T-helper 9 cell (primary cell): ENCODE data around the gene MS4A4E.
"Not testable (repeated sequence)": the region's sequence is repeated elsewhere in the genome, so short reads cannot be mapped to it uniquely, and the experiment has no call there.

Source experiments
- DNase-seq: peaks from one replicate; pipeline ENCODE4 v3.0.0-alpha.2; 2020
- total RNA-seq, 2 donors: gene quantifications; one replicate each; lab custom pipeline; 2026; lab: John Stamatoyannopoulos, UW

MS4A4E gene
- total RNA-seq = 0 reads per million in 2 donors

DNA sequence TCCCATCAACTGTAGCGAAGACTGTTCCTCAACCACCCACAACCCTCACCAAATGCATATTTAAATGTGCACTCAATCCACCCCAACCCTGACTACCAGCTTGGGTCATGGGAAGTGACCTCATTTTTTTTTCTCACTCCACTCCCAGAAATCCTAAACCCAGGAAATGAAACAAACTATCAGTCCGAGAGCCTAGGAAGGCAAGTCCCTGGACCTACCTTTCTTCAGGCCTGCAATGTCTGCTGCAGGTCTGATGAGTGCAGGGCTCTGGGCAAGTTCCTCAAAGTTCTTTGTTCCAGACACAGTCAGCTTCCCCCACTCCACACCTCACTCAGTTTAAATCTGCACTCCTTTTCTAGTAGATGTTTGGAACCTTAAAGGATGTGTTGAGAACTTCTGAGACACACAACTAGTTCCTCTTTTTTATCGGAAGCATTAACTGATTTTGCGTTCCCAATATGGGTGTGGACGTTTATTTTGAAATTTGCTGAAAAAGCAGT lies at the start of gene MS4A4E:
Gene MS4A4E (minus strand): TSS at position 398 of the 500 bp plus-strand sequence. CDS start 13,082 bp downstream, outside the sequence.
- no peak for DNase-seq

DNA sequence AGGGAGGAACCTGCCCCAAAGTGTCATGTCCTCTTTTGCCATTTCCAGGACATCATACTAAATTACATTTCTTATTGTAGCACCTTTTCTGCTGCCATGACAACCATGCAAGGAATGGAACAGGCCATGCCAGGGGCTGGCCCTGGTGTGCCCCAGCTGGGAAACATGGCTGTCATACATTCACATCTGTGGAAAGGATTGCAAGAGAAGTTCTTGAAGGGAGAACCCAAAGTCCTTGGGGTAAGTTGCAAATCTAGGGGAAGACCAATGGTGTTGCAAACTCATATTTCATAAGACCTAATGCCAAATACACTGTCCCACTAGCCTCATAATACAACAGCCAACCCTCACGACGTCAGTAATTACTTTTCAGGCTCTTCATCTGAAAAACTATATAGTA lies 49.2 kb upstream of the MS4A4E start:
- DNase-seq = no peak

DNA sequence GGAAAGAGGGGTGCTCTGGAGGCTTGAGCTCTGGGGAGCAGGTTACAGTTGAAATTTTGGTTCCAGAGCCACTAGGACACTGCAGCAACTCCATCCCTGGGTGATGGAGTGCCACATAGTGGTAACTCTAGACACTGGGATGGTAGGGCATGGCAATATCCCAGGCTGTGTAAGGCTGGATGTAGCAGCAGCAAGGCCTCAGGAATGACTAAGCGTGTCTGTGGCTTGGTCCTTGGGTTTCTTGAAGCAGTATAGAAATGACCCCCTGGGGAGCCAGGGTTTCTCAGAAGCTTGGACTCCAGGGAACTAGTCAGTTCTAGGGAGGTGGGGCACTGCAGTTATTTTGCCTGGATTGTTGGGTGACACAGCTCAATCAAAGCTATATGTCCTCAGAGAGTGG lies 45.6 kb upstream of the MS4A4E start:
- no peak for DNase-seq

DNA sequence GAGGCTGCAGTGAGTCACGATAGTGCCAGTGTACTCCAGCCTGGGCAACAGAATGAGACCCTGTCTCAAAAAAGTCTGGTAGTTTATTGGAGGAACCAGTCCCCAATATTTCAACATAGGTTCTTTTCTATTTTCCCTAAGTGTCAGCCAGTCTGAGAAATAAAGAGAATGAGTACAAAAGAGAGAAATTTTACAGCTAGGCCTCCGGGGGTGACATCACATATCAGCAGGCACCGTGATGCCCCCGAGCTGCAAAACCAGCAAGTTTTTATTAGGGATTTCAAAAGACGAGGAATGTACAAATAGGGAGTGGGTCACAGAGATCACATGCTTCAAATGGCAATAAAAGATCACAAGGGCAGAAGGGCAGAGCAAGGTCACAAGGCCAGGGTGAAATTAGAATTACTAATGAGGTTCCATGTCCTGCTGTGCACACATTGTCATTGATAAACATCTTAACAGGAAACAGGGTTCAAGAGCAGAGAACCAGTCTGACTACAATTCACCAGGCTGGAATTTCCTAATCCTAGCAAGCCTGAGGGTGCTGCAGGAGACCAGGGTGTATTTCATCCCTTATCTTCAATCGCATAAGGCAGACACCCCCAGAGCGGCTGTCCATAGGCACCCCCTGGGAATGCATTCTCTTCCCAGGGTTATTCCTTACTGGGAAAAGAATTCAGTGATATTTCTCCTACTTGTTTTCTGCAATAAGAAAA lies 42.6 kb upstream of the MS4A4E start:
- DNase-seq = not testable (repeated sequence)

DNA sequence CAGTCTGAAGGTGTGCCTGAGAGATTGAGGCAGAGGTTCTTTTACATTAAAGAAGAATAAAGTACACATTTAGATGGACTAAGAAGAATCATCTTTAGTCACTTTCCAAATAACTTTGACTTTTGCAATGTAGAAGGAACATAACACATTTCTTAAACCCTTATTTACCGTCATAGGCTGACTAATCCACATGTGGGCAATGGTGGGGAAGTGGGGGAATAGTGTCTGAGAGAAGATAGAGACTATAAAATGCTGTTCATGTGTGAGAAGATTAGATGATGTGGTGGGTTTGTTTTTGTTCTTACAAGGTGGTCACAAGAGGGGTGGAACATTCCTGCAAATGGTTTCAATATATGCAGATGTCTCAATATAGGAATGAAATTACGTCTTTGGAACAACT lies 39.3 kb upstream of the MS4A4E start:
- no peak for DNase-seq

DNA sequence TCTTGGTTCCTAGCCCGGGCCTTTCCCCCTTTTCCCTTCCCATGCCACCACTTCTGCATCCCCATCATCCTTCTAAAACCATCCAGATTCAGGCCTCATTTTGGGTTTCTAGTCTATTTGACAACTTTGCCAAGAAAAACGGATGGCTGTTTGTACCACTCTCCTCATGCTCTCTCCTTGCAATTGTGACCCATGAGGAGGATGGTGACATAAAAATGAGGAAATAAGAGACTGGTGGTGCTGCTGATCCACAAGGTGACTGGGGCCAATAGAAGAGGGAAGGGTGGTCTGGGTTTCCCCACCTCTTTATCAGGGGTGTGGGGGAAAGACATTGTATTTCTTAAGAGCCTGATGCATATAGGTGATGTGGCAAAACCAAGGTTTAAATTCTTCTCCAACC lies 38.5 kb upstream of the MS4A4E start:
- no peak for DNase-seq

DNA sequence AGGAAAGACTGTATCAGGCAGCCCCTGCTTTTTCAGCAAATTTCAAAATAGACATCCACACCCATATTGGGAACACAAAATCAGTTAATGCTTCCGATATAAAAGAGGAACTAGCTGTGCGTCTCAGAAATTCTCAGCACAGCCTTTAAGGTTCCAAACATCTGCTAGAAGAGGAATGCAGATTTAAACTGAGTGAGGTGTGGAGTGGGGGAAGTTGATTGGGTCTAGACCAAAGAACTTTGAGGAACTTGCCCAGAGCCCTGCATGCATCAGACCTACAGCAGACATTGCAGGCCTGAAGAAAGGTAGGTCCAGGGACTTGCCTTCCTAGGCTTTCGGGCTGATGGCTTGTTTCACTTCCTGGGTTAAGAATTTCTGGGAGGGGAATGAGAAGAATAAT lies 37.5 kb upstream of the MS4A4E start, which contains the start of gene MS4A4A:
Gene MS4A4A (plus strand): TSS at position 255 of the 400 bp plus-strand sequence. CDS start 10 bp downstream, at position 265.
- no peak for DNase-seq

DNA sequence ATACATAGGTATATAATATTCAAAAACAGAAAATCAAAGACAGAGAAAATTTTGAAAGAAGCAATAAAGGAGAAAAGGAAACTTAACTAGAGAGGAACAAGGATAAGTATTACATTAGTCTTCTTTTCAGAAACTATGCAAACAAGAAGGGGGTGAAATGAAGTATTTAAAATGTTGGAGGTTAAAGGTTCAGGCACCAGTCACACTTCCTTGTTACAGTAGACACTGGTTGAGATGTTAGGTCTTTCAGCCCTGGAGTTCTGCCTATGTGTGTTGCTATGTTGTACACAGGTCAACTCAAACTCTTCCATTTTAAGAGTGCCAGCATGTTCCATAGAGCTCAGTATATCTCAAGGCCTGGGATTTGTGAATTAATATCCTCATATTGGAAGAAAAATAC lies 31.5 kb upstream of the MS4A4E start:
- no peak for DNase-seq

DNA sequence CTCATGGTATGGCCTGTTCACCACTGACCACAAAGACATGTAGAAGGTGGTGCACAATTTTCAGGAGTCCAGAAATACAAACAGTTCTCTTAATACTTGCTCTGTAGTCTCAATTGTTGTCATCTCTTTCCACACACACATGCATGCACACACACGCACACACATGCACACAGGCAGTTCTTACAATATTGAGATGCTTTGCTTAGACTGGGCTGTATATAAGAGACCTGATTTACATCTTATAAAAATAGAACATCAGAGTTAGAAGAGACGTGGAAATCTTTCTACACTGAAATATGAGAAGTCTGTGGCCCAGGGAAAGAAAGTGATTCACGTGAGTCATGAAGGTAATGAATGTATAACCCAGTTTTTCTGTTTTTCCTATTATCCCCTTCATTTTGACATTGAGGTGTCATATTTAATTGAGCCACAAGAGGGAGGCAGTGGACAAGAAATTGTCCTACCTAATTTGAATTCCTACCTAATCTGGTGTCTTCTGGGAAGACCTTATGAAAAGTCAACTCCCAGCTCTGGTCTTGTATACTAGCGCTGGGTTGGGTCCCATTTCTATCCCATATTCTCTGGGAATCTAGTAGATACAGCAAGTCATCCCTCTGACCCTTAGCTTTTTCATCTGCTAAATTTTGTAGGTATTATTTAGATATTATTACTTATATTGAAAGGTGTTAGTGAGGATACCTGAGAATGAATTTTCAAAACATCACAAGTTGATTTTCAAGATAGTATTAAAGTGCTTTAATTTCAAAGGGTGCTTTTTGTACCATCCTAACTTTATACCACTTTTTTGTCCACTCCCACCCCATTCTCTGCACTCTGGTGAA lies 22.7 kb upstream of the MS4A4E start:
- no peak for DNase-seq

DNA sequence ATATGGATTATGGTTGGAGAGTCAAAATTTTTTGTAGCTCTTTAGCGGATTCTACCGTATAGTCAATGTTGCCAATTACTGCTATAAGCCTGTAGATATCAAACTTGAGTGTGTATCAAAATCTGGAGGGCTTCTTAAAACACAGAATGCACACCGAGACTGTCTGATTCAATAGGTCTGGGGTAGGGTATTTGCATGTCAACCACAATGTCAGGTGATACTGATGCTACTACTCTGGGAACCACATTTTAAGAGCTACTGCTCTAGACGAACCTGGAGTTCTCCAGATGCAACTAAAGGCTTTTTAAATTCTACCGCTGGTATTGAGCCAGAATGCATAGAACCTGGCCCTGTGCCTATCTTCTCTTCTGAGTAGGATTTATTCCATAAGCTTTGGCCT lies 21.7 kb upstream of the MS4A4E start:
- no peak for DNase-seq

DNA sequence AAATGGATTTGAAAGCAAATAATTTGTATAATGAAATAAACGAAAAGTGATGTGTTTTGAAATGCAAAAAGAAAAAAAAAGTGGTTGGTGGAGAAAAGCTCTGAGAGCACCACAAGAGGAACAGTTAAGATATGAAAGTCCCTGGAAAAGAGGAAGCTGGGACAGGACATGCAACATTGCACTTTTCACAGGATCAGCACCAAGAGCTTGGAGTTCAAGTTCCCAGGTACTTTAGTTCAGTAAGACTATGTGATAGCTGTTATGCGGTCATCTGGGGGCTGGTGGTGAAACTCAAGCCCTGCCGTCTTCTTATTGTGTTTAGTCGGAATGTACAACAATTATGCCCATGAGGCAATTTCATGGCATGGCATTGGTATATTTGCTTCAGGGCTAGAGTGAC lies 20.5 kb upstream of the MS4A4E start:
- DNase-seq = no peak

DNA sequence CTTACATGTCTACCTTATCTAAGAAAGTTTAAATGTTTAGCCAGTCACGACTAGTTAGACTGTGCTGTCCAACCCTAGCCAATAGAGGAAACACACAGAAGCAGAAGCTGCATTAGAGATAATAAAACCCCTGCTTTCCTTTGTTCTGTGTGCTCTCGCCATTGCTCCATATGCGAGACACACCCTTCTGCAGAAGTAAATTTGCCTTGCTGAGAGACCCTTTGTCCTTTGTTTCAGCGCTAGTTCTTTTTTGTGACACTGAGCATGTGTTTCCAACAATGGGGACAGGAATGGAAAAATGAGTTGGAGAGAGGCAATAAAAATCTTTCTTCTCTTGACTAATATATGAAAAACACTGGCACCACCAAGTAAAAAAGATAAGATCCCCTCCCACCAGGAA lies 18.1 kb upstream of the MS4A4E start:
- DNase-seq = no peak

DNA sequence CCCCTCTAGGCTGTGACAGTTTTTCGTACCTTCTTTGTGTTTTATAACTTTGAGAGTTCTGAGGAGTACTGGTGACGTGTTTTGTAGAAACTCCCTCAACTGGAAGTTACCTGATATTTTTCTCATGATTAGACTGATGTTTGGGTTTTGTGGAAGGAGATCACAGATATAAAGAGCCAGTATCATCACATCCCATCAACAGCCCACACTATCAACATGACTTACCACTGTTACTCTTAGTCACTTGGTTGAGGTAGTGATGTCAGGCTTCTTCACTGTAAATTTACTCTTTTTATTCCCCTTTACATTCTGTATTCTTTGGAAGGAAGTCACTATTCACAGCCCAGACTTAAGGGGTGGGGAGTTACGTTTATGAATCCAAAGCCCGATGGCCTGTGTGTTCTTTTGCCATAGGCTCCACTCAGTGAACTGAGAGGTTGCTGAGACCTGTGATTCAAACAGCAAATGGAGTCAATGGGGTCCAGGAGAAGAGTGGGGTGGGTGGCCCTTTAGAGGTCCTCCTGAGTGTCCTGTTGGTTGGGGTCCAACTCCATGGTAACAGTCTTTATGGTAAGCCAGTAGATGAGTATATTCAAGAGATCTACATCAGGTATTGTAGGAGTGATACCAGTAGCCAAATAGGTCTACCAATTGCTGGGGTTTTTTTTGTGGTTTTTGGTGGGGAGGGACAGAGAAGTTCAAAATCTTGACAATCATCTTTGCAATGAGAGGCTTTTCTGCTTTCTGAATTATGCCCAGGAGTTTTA lies 15.2 kb upstream of the MS4A4E start:
- DNase-seq = no peak

DNA sequence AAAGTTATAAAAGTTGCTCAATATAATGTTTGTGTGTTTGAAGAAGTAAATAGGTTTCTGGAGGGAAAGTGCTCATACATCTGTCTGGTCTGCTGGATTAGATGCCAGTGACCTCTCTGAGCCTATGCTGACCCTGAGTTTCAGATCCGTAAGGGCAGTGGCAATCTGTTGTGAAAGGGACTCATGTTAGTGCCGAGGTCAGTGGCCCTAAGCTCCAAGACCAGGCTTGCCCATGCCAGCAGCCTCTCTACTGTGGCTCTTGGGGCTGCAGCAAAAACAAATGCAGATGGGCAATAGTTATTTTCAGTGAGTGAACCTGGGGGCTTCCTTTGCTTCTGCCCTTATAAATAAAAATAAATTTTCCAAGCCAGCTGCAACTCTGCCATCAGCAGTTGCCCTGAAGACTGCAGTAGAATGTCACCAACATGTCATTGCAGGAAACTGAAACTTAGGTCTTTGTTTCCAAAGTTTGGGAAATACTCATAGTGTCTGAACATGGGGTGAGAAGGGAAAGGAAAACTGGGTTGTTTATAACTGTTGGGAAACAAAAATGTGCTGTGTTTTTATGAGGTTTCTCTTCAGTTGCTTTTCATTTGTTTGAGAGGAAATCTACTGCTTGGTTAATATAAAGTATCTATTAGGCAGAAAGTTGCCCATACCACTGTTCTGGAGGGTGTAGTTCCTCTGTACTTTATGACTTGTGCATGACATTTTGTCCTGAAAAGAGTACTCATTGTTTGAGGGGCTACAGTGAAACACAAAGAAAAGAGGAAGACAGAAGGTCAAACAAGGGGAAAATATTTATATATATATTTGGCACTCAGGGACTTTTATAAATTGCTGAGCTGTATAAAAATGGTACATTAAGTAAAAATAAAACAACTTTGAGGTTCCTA lies 9.5 kb upstream of the MS4A4E start:
- no peak for DNase-seq

DNA sequence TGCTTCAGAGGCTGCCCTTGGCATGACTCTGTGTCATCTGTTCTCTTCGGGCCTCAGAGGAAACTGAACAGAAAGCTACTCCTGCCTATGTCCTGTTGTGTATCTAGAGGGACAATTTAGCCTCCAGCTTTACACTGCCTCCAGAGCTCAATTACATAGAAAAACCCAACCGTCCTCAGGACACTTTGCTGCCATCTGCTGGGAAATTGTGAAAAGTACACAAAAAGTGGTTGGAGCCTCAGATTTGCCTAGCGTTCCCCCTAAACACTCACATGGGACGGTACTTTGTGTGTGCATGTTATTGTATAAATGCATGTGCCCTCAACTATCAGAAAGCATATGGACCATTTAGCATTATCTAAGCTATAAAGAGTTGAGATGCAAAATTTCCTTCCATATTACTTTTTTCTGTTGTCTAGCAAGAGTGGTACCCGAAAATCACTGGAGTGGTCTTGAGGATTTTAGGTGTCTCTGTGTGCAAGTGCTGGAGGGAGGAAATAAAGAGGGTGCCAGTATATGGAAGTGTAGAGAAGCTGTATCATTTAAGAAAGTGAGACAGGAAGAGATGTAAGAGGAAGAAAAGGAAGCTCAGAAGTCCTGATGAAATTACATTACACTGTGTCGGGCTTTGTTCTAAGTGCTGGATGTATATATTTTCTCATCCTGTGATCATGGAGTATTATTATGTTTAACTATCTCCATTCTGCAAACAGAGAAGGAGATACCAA lies 8.7 kb upstream of the MS4A4E start:
- no peak for DNase-seq

DNA sequence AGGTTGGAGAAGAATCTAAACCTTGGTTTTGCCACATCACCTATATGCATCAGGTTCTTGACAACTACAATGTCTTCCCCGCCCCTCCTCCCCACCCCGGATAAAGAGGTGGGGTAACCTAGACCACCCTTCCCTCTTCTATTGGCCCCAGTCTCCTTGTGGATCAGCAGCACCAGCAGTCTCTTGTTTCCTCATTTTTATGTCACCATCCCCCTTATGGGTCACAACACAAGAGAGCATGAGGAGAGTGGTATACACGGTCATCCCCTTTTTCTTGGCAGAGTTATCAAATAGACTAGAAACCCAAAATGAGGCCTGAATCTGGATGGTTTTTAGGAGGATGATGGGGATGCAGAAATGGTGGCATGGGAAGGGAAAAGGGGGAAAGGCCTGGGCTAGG lies 1.2 kb downstream of the MS4A4E start:
- DNase-seq = no peak

DNA sequence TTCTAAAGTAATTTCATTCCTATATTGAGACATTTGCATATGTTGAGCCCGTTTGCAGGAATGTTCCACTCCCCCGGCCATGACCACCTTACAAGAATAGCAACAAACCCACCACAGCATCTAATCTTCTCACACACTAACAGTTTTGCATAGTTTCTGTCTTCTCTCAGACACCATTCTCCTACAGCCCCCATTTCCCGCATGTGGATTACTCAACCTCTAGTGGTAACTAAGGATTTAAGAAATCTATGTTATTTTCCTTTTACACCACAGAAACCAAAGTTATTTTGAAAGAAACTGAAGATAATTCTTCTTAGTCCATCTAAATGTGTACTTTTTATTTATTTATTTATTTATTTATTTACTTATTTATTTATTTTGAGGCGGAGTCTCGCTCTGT lies 2.3 kb downstream of the MS4A4E start:
- DNase-seq = no peak

DNA sequence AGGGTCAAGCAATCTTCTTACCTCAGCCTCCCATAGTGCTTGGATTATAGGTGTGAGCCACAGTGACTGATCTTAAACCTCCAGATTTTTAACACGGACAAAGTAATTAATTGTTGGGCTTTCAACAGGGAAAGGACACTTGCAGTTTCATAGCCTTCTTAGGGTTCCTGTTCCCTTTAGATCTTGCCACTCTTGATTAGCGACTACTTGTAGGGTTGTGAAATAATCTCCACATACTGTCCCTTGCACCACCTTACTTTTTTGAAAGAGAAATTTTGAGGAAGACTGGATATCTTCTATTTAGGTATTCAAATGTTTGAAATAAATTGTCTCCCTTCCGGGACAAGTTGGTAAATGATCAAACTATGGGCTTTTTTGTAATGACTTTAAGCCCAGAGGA lies 7.6 kb downstream of the MS4A4E start:
- no peak for DNase-seq

DNA sequence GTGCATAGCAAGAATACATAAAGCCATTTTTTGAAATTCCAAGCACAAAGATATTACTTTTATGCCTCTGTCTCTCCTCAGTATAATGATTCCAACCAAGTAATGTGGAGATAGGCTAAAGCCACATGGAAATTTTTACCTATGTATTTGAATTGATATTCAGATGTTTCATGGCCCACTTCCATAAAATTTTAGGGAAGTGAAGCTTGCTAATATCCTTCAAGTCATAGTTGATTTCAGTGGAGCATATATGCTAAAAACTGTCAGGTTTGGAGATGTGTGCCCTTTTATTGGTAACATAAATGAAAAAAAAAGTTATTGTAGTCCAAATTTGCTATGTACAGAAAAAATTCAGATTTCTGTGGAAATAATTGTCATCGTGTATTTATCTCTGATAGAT lies 12.3 kb downstream of the MS4A4E start:
- DNase-seq = no peak

DNA sequence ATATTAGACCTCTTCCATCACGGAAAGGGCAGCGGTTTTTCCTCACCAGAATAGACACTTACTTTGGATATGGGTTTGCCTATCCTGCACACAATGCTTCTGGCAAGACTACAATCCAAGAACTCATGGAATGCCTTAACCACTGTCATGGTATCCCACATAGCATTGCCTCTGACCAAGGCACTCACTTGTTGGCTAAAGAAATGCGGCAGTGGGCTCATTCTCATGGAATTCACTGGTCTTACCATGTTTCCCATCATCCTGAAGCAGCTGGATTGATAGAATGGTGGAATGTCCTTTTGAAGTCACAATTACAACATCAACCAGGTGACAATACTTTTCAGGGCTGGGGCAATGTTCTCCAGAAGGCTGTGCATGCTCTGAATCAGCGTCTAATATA lies 20.8 kb downstream of the MS4A4E start:
- DNase-seq = no peak

DNA sequence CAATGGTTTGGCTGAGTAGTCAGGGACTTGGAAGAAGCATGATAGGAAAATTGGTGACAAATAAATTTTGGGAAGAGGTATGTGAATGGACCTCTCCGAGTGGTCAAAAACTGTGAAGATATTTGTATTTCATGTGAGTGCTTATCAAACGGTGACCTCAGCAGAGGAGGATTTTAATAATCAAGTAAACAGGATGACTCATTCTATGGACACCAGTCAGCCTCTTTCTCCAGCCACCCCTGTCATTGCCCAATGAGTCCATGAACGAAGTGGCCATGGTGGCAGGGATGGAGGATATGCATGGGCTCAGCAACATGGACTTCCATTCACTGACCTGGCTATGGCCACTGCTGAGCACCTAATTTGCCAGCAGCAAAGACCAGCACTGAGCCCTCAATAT lies 21.2 kb downstream of the MS4A4E start:
- DNase-seq = no peak
